ENCODE results near the gene TMEM231.

DNA sequence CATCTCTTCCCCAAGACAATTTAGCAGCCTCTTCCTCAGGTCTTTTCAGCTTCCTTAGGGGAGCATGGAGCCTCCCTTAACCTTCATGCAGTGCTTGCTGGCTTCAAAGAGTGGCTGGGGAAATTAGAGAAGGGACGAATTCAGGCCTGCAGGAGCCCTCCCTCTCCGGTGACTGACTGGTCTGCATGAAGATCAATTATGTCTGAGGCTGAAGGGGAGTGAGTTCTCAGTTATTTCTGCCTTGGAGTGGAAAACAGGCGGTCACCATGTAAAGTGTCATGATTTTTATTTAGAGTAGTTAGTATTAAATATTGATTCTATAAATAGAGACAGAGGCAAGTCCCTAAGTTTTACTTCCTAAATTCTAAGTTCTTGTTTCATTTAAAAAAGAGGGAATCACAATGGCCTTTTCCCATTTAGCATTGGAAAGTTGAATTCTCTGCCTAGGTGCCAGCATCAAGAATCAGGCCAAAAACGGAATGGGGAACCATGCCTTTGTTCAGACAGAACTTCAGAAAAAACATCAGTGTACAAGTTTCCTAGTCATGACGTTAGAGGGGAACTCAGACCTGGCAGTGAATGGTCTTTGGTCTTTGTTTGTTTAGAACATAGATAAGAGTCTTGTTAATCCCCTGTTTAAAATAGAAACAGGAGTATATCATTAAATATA lies 14.5 kb upstream of the TMEM231 start:
- TF ChIP-seq EZH2 (IDR thresholded peaks at IDR 0.05; ENCODE audit: borderline replicate concordance, low read length) = no peak
- TF ChIP-seq, protein P1, sequence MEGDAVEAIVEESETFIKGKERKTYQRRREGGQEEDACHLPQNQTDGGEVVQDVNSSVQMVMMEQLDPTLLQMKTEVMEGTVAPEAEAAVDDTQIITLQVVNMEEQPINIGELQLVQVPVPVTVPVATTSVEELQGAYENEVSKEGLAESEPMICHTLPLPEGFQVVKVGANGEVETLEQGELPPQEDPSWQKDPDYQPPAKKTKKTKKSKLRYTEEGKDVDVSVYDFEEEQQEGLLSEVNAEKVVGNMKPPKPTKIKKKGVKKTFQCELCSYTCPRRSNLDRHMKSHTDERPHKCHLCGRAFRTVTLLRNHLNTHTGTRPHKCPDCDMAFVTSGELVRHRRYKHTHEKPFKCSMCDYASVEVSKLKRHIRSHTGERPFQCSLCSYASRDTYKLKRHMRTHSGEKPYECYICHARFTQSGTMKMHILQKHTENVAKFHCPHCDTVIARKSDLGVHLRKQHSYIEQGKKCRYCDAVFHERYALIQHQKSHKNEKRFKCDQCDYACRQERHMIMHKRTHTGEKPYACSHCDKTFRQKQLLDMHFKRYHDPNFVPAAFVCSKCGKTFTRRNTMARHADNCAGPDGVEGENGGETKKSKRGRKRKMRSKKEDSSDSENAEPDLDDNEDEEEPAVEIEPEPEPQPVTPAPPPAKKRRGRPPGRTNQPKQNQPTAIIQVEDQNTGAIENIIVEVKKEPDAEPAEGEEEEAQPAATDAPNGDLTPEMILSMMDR (IDR thresholded peaks at IDR 0.05; ENCODE audit: low read length) = no peak
